HepG2 (cell line): ENCODE results near the gene DIP2C.

Experiments
- MYNN ChIP-seq: sonication (generic); formaldehyde crosslinking; IDR thresholded peaks from 2 replicates; pipeline ENCODE4 v1.4.0; 2020; ENCODE audit warnings: mild to moderate bottlenecking, low read depth, missing genetic modification reagents
- RAD21 ChIP-seq: fragments of 450-650 bp; formaldehyde crosslinking; IDR thresholded peaks from 2 replicates; pipeline ENCODE4 v1.5.0; 2020; ENCODE audit warnings: mild to moderate bottlenecking
- TF ChIP-seq, protein P1 (sequence below): sonication (generic); formaldehyde crosslinking; IDR thresholded peaks from 2 replicates; pipeline ENCODE4 v1.5.0; 2020; ENCODE audit warnings: mild to moderate bottlenecking, missing genetic modification reagents, moderate library complexity
- TF ChIP-seq, protein P2 (sequence below), 2 experiments: IDR thresholded peaks; 2 replicates each; pipeline ENCODE4 v1.6.1; 2011 to 2012; ENCODE audit warnings: low read length in 2 of 2, borderline replicate concordance in 1 of 2, low read depth in 1 of 2, mild to moderate bottlenecking in 1 of 2, moderate library complexity in 1 of 2

DNA sequence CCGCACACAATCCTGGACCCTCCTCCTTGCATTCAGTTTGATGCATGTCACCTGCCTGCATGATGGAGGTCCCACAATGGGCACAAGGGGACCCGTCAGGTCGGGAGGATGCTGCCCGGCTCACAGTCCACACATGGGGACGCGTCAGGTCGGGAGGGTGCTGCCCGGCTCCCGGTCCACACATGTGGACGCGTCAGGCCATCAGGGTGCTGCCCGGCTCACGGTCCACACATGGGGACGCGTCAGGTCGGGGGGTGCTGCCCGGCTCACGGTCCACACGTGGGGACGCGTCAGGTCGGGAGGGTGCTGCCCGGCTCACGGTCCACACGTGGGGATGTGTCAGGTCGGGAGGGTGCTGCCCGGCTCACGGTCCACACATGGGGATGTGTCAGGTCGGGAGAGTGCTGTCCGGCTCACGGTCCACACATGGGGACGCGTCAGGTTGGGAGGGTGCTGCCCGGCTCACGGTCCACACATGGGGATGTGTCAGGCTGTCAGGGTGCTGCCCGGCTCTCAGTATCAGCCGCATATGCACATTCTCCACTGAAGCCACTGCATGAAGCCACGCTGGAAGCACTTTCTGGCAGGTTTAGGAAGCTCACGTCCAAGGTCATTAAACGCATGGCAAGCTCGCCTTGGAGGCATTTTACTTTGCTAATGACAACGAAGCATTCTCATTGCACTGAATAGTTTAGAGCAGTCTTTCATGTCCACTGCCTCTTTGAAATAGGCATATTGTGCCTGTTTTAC lies 50.3 kb downstream of the DIP2C start:
- TF ChIP-seq RAD21 (CRISPR knock-in tag) (no peak), MYNN (no peak)
- TF ChIP-seq, protein P1, sequence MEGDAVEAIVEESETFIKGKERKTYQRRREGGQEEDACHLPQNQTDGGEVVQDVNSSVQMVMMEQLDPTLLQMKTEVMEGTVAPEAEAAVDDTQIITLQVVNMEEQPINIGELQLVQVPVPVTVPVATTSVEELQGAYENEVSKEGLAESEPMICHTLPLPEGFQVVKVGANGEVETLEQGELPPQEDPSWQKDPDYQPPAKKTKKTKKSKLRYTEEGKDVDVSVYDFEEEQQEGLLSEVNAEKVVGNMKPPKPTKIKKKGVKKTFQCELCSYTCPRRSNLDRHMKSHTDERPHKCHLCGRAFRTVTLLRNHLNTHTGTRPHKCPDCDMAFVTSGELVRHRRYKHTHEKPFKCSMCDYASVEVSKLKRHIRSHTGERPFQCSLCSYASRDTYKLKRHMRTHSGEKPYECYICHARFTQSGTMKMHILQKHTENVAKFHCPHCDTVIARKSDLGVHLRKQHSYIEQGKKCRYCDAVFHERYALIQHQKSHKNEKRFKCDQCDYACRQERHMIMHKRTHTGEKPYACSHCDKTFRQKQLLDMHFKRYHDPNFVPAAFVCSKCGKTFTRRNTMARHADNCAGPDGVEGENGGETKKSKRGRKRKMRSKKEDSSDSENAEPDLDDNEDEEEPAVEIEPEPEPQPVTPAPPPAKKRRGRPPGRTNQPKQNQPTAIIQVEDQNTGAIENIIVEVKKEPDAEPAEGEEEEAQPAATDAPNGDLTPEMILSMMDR (CRISPR knock-in tag) = no peak
- TF ChIP-seq, protein P2, sequence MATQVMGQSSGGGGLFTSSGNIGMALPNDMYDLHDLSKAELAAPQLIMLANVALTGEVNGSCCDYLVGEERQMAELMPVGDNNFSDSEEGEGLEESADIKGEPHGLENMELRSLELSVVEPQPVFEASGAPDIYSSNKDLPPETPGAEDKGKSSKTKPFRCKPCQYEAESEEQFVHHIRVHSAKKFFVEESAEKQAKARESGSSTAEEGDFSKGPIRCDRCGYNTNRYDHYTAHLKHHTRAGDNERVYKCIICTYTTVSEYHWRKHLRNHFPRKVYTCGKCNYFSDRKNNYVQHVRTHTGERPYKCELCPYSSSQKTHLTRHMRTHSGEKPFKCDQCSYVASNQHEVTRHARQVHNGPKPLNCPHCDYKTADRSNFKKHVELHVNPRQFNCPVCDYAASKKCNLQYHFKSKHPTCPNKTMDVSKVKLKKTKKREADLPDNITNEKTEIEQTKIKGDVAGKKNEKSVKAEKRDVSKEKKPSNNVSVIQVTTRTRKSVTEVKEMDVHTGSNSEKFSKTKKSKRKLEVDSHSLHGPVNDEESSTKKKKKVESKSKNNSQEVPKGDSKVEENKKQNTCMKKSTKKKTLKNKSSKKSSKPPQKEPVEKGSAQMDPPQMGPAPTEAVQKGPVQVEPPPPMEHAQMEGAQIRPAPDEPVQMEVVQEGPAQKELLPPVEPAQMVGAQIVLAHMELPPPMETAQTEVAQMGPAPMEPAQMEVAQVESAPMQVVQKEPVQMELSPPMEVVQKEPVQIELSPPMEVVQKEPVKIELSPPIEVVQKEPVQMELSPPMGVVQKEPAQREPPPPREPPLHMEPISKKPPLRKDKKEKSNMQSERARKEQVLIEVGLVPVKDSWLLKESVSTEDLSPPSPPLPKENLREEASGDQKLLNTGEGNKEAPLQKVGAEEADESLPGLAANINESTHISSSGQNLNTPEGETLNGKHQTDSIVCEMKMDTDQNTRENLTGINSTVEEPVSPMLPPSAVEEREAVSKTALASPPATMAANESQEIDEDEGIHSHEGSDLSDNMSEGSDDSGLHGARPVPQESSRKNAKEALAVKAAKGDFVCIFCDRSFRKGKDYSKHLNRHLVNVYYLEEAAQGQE (IDR thresholded peaks at IDR 0.05; ENCODE audit: borderline replicate concordance in 1 of 2, low read depth in 1 of 2, low read length in 2 of 2) = no peak
